ENCODE data around the gene KCNK13. TPM values are rescaled to one million over a fixed set of nuclear protein-coding genes. Genes with fewer than 3 reads are reported as not detected.

The KCNK13 gene
- total and polyA plus RNA-seq, 2 of the 13 experiments (the other 11 are each of a cell fraction or from before 2014, with no cell fraction given), result 0.08 to 0.29 TPM

GRCh38 chr14:90017371-90017770 lies 44.4 kb upstream of the KCNK13 start:
- H2AFZ ChIP-seq (ENCODE audit: low read length), result no peak overlapping the region
- H3K9ac ChIP-seq (ENCODE audit: insufficient read depth, low read depth, low read length), result no peak overlapping the region
- DNase-seq (ENCODE audit: low spot score) (no peak), FAIRE-seq (no peak), ATAC-seq (no peak)
- H3K4me3 ChIP-seq (replicated peaks in 1 of 3; ENCODE audit: insufficient read depth in 1 of 3, low read depth in 2 of 3, low read length in 3 of 3), result no peak overlapping the region
- no peak for TF ChIP-seq LRRFIP1 (CRISPR knock-in tag; conservative IDR thresholded peaks at IDR 0.05)
- TF ChIP-seq DMTF1 (CRISPR knock-in tag; IDR thresholded peaks at IDR 0.05), result no peak
- no peak for TF ChIP-seq ATF7-NPFF (CRISPR knock-in tag; IDR thresholded peaks at IDR 0.05; ENCODE audit: low read depth)
- no peak for TF ChIP-seq ZNF629 (CRISPR knock-in tag; conservative IDR thresholded peaks at IDR 0.05)
- TF ChIP-seq CEBPB (IDR thresholded peaks at IDR 0.05; ENCODE audit: borderline replicate concordance, low read depth, low read length), result no peak
- TF ChIP-seq SMAD9 (CRISPR knock-in tag; IDR thresholded peaks at IDR 0.05), result no peak
- no peak for TF ChIP-seq HOXD1 (CRISPR knock-in tag; IDR thresholded peaks at IDR 0.05)
- TF ChIP-seq RBFOX2 (IDR thresholded peaks at IDR 0.05; ENCODE audit: low read depth, low read length), result no peak
- TF ChIP-seq GFI1 (CRISPR knock-in tag; IDR thresholded peaks at IDR 0.05; ENCODE audit: borderline replicate concordance), result no peak
- no peak for TF ChIP-seq ZNF160 (CRISPR knock-in tag; IDR thresholded peaks at IDR 0.05)
- no peak for TF ChIP-seq THAP8 (CRISPR knock-in tag; IDR thresholded peaks at IDR 0.05; ENCODE audit: borderline replicate concordance)
- WGBS (ENCODE audit: low lambda C conversion rate), result 100% methylated on average over 4 of the region's 4 CpGs
- H4K20me1 ChIP-seq (ENCODE audit: insufficient read depth, low read length), result no peaks in the 10 kb centered on the region
- no peaks in the 10 kb centered on the region for H3K27me3 ChIP-seq (ENCODE audit: control insufficient read depth in 1 of 2, insufficient read depth in 2 of 2, low read length in 2 of 2)
- no TSS peak for BruUV-seq (replicated peaks)
- H3K27ac ChIP-seq (ENCODE audit: extremely low read length, insufficient read depth, low read length), result no peak overlapping the region
- no peak overlapping the region for H3K4me2 ChIP-seq (ENCODE audit: low read depth, low read length)
- no peaks in the 10 kb centered on the region for H3K4me1 ChIP-seq (ENCODE audit: insufficient read depth, low read length)
- no peaks in the 10 kb centered on the region for H3K9me3 ChIP-seq (ENCODE audit: low read length)
- in situ Hi-C loops (cut with HindIII; ENCODE audit: extremely low pct_ligation_motif_present, low pct_unique_long_range_greater_than_20kb) (no loop called here), intact Hi-C loops (cut with micrococcal nuclease; ENCODE audit: unreplicated experiment) (no loop called here)
- ChIA-PET POLR2A (no interaction called here), CTCF (ENCODE audit: low intra/inter-chr PET ratio, low total read pairs) (interaction anchor here (1.1 kb wide), 1 partner anchor 47 kb away, joined by 3 read pairs; no protein-coding TSS in a partner anchor)
- H3K79me2 ChIP-seq (ENCODE audit: insufficient read depth, low read length), result no peaks in the 10 kb centered on the region
- peaks cover 12 to 28% of the 10 kb centered on the region in 2 experiments for H3K36me3 ChIP-seq (replicated peaks in 1 of 2; ENCODE audit: control insufficient read depth in 1 of 2, insufficient read depth in 2 of 2, low read length in 2 of 2)

Measured in HepG2 (cell line).